GM06990 (cell line): Measurements from ENCODE around the gene APBA2.

Source experiments
- DNase-seq: peaks from one replicate; pipeline ENCODE4 v3.0.0-alpha.2; 2011; ENCODE audit not compliant: insufficient read length; ENCODE audit errors: extremely low read depth
- H3K27me3 ChIP-seq: replicated peaks from 2 replicates; pipeline ENCODE4 v1.6.0; 2011; ENCODE audit warnings: low read length; ENCODE audit not compliant: control insufficient read depth, insufficient read depth
- H3K36me3 ChIP-seq: 2 replicates; pipeline ENCODE4 v1.5.1; 2011; ENCODE audit warnings: low read length; ENCODE audit not compliant: control insufficient read depth, insufficient read depth
- H3K4me3 ChIP-seq: replicated peaks from 2 replicates; pipeline ENCODE4 v1.5.1; 2011; ENCODE audit warnings: low read depth, mild to moderate bottlenecking, control low read depth, low read length
- CTCF ChIP-seq: IDR thresholded peaks from 2 replicates; pipeline ENCODE4 v1.5.1; 2011; ENCODE audit warnings: low read length, control low read depth, mild to moderate bottlenecking, inconsistent platforms; ENCODE audit not compliant: insufficient read depth, poor library complexity, severe bottlenecking

APBA2 gene

GRCh38 chr15:29114221-29115092 lies 228.7 kb downstream of the APBA2 start:
- DNase-seq = no peak
- no peak for TF ChIP-seq CTCF
- Histone ChIP-seq H3K36me3 (no peaks in the 10 kb centered on the region), H3K27me3 (no peaks in the 10 kb centered on the region), H3K4me3 (no peak overlapping the region)

GRCh38 chr15:29115093-29115991 lies 229.6 kb downstream of the APBA2 start:
- Histone ChIP-seq H3K4me3 (no peak overlapping the region), H3K27me3 (no peaks in the 10 kb centered on the region), H3K36me3 (no peaks in the 10 kb centered on the region)
- no peak for DNase-seq
- TF ChIP-seq CTCF = peak; percentile 37

- DNase-seq = no peak
- H3K36me3 ChIP-seq = no peaks in the 10 kb centered on the region
- H3K4me3 ChIP-seq = no peak overlapping the region
- TF ChIP-seq CTCF = no peak
- H3K27me3 ChIP-seq = no peaks in the 10 kb centered on the region
These were observed 231.4 kb downstream of the APBA2 start for GRCh38 chr15:29116970-29117700.

- DNase-seq = no peak
- Histone ChIP-seq H3K4me3 (no peak overlapping the region), H3K36me3 (no peaks in the 10 kb centered on the region), H3K27me3 (no peaks in the 10 kb centered on the region)
- TF ChIP-seq CTCF = no peak
These were observed 232.0 kb downstream of the APBA2 start for GRCh38 chr15:29117778-29118177.

- no peaks in the 10 kb centered on the region for H3K27me3 ChIP-seq
- TF ChIP-seq CTCF = no peak
- no peaks in the 10 kb centered on the region for H3K36me3 ChIP-seq
- no peak overlapping the region for H3K4me3 ChIP-seq
- DNase-seq = no peak
These were observed 234.1 kb downstream of the APBA2 start for GRCh38 chr15:29119847-29120246.
